Dermis microvascular lymphatic vessel endothelial cell (primary cell): Measurements from ENCODE around the gene R3HCC1L. TPM values are rescaled to one million over a fixed set of nuclear protein-coding genes. Genes with fewer than 3 reads are reported as not detected.
A peak's percentile ranks its signal among the peaks of the same experiment; 100 is the strongest.
"Not testable (repeated sequence)": the region's sequence is repeated elsewhere in the genome, so short reads cannot be mapped to it uniquely, and the experiment has no call there.

Experiments used
- DNase-seq, 2 donors: peaks; one replicate each; pipeline versions ENCODE4 v3.0.0 to v3.0.0-alpha.2; 2010; ENCODE audit warnings: low read depth in 2 of 2
- total RNA-seq: library from RNA; depleted of rRNA; stranded (reverse); fragments of >200 nt; gene quantifications from 2 replicates; pipeline ENCODE4 v1.2.1, GENCODE V29; 2014

Gene R3HCC1L
- total RNA-seq, 1 donor from 2014 or later: 8.1 TPM

- no peak for DNase-seq
Observed at GRCh38 chr10:98131619-98132018, 2.8 kb upstream of the R3HCC1L start.

- not testable (repeated sequence) for DNase-seq
Observed at GRCh38 chr10:98133075-98133752, 1.2 kb upstream of the R3HCC1L start.

GRCh38 chr10:98134117-98134430, 383 bp upstream of the R3HCC1L start:
- peak in 1 of 2 donors; percentile 17 for DNase-seq

GRCh38 chr10:98135222-98135899, 904 bp downstream of the R3HCC1L start:
- DNase-seq: no peak

DNA sequence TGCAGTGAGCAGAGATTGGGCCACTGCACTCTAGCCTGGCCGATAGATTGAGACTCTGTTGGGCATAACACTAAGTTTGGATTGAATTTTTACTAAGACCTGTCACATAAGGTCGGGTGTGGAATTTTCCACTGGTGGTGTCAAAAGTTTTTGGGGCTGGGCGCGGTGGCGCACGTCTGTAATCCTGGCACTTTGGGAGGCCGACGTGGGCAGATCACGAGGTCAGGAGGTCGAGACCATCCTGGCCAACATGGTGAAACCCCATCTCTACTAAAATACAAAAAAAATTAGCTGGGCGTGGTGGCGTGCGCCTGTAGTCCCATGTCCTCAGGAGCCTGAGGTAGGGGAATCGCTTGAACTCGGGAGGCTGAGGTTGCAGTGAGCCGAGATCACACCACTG, 2.3 kb downstream of the R3HCC1L start:
- DNase-seq: not testable (repeated sequence)

- DNase-seq: no peak
Observed at GRCh38 chr10:98138031-98138430, 3.6 kb downstream of the R3HCC1L start.

- no peak for DNase-seq
Observed at GRCh38 chr10:98139431-98139830, 5.0 kb downstream of the R3HCC1L start.

DNA sequence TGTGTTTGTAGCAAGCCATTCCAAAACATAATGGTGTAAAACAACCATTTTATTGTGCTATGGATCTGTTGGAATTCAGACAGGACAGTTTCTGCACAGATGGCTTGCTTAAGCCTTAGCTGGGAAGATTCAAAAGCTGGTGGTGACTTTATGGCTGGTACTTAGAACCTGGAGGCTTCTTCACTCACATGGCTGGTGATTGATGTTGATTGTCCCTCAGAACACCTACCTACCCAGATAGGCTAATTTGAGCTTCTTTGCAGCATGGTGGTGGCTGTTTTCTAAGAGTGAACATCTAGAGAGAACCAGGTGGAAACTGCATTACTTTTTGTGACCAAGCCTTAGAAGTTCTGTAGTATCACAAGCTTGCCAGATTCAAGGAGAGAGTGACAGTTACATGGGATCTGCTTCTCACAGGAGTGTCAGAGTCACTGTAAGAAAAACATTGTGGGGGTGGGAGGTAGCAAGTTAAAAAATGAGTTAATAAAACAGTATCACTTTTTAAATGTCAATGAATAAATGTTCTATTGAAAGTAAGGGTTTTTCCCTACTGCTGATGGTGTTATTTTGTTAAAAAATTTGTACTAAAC, 7.1 kb downstream of the R3HCC1L start:
- DNase-seq: no peak

DNA sequence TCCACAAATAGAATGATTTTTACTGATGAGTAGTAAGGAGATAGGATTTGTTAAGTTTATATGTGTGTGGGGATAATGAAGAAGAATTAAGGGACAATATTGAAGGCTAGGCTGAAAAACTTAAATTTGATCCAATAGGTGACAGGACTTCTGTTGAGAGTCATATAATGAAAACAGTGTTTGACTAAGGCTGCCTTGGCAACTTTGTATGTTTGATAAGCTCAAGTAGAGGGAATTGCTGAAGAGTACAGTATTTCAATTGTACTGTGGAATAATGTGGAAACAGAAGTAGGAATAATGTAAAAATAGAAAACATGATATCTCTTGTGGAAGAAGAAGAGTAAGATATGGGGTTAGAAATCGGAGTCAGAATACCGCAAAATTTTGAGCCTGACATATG, 10.5 kb downstream of the R3HCC1L start:
- DNase-seq: no peak

DNA sequence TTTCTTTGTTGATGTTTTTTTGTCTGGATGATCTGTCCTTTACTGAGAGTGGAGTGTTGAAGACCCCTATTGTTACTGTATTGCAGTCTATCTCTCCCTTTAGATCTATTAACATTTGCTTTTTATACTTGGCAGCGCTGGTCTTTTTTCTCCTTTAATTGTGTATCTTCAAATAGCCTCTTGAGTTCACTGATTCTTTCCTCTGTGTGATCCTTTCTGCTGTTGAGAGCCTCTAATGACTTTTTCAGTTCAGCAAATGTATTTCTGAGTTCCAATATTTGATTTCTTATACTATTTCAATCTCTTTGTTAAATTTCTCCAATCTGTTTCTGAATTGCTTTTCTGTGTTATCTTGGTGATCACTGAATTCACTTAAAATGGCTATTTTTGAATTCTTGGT, 15.4 kb downstream of the R3HCC1L start:
- no peak for DNase-seq

GRCh38 chr10:98150544-98150943, 16.1 kb downstream of the R3HCC1L start:
- no peak for DNase-seq

- not testable (repeated sequence) for DNase-seq
Observed at GRCh38 chr10:98152778-98153177, 18.3 kb downstream of the R3HCC1L start.

- not testable (repeated sequence) for DNase-seq
Observed at GRCh38 chr10:98153213-98153958, 18.9 kb downstream of the R3HCC1L start.

- no peak for DNase-seq
Observed at GRCh38 chr10:98154076-98154475, 19.6 kb downstream of the R3HCC1L start.

DNA sequence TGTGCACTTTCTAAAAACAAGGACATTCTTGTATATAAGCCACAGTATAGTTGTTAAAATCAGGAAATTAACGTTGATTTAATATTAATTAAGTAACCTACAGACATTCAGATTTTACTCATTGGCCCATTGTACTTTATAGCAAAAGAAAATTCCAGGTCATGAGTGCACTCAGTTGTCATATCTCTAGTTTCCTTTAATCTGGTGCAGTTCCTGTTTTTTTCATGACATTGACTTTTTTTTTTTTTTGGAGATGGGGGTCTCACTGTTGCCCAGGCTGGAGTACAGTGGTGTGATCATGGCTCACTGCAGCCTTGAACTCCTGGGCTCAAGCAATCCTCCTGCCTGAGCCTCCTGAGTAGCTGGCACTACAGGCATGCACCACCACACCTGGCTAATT, 24.1 kb downstream of the R3HCC1L start:
- no peak for DNase-seq

DNA sequence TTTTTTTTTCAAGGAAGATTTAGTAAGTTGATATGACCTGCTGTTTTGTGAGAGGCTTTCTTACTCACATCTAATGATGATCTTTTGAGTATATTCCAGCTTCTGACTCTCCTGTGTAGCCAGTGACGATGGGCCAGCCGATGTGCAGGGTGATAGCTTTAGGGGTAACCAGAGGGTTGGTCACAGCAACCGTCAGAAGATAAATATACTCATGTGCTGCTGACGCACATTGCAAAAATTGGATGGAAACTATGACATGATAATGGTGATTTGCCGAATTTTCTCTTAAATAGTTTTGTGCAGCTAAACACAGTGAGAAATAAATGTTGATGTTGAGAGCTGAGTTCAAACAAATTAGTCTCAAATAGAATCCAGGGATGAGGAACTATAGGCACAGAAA, 29.5 kb downstream of the R3HCC1L start:
- DNase-seq: no peak

- no peak for DNase-seq
Observed at GRCh38 chr10:98167191-98167590, 32.7 kb downstream of the R3HCC1L start.

DNA sequence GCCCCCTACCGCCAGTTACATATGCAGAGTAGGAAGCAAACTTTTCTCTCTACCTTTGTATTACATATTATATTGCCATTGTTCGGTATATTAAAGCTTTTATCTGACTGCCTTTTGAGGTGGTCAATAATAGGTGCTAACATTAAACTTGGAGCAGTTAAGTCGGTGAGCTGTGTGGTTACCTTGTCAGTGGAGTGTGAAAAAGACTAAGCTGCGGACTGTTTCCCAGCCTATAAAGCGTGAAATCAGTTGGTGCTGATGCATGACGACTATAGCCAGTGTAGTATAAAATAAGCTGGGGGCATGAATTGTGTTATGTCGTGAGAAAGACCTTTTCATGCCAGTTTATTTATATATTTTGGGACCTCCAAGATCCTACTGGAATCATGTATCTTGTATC, 33.7 kb downstream of the R3HCC1L start:
- DNase-seq: no peak

DNA sequence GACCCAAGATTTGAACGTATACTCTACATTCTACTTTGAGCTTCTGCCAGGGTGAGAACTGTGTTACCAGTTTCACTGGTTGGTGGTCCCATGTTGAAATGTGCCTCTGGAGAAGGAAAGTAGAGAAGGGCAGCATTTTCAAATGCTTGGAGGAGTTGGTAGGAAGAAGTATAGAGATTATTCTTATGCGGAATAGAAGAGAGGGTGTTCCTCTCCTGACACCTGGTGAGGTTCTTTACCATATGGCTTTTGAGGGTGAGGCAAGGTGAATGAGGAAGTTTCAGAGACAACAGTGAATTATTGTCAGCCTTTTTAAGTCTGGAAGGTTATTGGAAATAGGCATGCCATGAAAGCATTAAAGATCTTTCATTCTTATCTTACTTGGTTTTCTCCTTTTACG, 34.3 kb downstream of the R3HCC1L start:
- DNase-seq: no peak

- no peak for DNase-seq
Observed at GRCh38 chr10:98169379-98169778, 34.9 kb downstream of the R3HCC1L start.

GRCh38 chr10:98170249-98171117, 36.0 kb downstream of the R3HCC1L start:
- peak; percentile 48 to 65 for DNase-seq
